ENCODE measurements around the gene USP33.
"Not testable (repeated sequence)": the region's sequence is repeated elsewhere in the genome, so short reads cannot be mapped to it uniquely, and the experiment has no call there.

Gene USP33

GRCh38 chr1:77668924-77669449, 90.7 kb downstream of the USP33 start:
- DNase-seq: no peak

GRCh38 chr1:77664939-77665516, 94.6 kb downstream of the USP33 start:
- DNase-seq: no peak

DNA sequence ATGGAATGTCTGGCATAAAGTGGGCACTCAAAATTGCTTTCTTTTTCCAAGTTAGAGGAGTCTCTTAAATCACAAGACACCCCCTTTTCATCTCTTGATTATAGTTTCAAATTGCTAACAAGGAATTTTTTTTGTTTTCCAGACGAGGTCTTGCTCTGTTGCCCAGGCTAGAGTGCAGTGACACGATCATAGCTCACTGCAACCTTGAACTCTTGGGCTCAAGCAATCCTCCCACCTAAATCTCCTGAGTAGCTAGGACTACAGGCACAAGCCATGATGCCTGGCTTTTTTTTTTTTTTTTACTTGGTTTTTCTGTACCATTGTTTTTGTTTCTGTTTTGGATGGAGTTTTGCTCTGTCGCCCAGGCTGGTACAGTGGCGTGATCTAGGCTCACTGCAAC, 98.0 kb downstream of the USP33 start:
- no peak for DNase-seq

DNA sequence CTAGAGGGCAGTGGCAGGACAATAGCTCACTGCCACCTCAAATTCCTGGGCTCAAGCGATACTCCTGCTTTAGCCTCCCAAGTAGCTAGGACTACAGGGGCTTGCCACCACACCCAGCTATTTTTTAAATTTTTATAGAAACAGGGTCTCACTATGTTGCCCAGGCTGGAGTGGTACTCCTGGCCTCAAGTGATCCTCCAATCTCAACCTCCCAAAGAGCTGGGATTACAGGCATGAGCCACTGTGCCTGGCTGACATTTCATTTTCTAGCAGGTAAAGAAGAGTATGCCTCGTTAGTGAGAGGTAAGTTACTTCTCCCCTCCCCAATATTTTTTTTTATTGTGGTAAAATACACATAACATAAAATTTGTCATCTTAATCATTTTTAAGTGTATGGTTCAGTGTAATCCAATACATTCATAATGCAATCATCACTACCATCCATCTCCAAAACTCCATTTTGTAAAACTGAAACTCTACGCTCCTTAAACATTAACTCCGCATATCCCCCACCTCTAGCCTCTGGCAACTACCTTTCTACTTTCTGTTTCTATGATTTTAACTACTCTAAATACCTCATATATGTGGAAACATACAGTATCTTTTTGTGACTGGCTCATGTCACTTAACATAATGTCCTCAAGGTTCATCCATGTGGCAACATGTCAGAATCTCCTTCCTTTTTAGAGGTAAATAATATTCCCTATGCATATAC, 99.6 kb downstream of the USP33 start:
- no peak for DNase-seq

DNA sequence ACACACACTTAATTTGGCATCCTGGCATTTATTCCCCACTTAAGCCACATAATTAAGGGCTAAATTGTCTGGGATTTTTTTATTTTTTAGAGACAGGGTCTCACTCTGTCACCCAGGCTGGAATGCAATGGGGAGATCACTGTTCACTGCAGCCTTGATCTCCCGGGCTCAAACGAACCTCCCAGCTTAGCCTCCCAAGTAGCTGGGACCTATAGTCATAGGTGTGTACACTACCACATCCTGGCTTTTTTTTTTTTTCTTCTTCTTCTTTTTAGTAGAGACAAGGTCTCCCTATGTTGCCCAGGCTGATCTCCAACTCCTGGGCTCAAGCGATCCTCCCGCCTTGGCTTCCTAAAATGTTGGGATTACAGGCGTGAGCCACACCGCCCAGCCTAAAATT, 101.4 kb downstream of the USP33 start:
- DNase-seq: no peak

DNA sequence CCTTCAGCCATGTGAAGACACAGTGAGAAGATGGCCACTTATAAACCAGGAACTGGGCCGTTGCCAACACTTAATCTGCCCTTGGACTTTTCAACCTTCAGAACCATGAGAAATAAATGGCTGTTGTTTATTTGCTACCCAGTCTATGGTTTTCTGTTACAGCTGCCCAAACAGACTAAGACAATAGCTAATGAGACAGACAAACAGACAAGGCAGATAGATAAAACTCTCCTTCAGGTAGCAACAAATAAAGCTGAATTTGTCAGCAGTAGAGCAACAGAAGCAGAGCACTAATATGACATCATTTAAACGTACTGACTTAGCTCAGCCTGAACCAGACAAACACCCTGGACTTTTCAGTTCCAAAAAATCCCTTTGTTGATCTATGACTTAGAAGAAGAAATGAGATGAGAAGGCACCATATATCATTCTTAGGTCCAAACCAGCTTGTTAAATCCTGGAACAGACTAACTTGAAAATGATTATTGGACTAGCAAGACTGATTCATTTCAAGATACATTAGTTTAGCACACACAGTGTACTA, 104.1 kb downstream of the USP33 start:
- no peak for DNase-seq

DNA sequence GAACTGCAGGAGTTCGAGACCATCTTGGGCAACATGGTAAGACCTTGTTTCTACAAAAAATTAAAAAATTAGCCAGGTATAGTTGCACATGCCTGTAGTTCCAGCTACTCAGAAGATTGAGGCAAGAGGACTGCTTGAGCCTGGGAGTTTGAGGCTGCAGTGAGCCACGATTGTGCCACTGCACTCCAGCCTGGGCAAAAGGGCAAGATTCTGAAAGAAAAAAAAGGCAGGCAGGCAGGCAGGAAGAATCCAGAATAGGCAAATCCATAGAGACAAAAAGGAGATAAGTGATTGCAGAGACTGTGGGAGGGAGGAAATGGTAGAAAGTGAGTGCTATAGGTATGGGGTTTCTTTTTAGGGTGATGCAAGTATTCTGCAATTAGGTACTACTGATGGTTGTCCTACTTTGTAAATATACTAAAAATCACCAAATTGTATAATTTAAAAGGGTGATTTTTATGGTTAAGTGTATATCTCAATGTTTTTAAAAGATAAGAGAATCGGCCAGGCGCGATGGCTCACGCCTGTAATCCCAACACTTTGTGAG, 106.6 kb downstream of the USP33 start:
- no peak for DNase-seq

- no peak for DNase-seq
These were observed 107.4 kb downstream of the USP33 start for GRCh38 chr1:77652268-77652667.

GRCh38 chr1:77649127-77649526, 110.5 kb downstream of the USP33 start:
- no peak for DNase-seq

GRCh38 chr1:77646224-77646623, 113.4 kb downstream of the USP33 start:
- DNase-seq: not testable (repeated sequence)
